GM19395 (cell line): Measurements from ENCODE around the gene EIF4E3.

ENCODE experiments used
- ATAC-seq: cut with Tn5 transposase; IDR thresholded peaks from one replicate; pipeline ENCODE4 v1.9.1; 2021; ENCODE audit warnings: mild to moderate bottlenecking, moderate library complexity; ENCODE audit not compliant: unreplicated experiment

EIF4E3 gene

DNA sequence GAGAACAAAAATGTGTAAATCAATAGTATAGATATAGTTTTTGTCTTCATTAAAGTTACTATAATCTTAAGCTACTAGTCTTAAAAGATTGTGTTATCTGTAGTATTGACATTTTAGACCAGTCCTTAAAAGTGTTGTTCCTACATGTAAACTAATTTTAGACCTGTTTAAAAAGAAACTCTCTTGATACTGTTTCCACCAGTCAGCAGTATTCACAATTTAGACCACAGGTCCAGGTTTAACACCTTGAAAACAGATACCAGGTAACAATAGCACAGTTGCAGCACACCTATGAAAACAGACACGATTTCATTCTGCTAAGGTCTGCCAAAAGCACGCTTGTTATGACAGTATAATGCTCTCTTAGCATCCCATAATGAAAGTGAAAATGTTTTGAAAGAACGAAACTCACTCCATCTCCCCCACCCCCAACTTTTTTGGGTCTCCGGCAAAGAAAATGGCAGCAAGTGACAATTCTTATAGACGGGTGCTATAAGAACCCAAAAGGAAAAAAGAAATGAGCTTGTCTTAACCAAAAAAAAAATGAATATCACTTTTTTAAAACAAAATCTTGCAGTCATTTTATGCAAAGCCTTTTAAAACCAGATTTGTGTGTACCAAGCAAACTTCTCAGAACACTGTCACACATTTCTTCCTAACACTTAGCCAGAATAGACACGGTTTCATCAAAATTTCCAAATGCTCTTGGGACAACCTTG lies 1.6 kb downstream of the EIF4E3 start:
- peak; percentile 61 for ATAC-seq

- no peak for ATAC-seq
These were observed 2.5 kb downstream of the EIF4E3 start for GRCh38 chr3:71722693-71723092.

GRCh38 chr3:71721651-71722157 lies 3.5 kb downstream of the EIF4E3 start:
- no peak for ATAC-seq

- ATAC-seq, result no peak
These were observed 4.2 kb downstream of the EIF4E3 start for GRCh38 chr3:71721002-71721401.

DNA sequence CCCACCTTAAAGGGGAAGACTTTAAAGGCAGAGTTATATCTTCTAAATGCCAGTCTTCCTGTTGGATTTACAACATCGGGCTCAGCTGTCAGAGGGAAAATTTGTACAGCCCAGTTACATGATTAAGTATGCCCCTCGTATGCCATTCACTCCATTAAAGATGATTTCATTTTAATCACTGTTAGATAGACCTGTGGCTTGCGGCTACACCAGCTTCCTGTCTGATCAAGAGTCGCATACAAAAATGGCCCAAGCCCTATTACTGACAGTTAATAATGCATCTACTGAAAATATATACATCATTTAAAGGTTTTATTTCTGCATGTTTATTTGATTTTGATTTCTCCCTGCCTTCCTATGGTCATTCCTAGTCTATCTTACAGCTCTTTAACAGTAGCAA lies 7.1 kb downstream of the EIF4E3 start:
- no peak for ATAC-seq

DNA sequence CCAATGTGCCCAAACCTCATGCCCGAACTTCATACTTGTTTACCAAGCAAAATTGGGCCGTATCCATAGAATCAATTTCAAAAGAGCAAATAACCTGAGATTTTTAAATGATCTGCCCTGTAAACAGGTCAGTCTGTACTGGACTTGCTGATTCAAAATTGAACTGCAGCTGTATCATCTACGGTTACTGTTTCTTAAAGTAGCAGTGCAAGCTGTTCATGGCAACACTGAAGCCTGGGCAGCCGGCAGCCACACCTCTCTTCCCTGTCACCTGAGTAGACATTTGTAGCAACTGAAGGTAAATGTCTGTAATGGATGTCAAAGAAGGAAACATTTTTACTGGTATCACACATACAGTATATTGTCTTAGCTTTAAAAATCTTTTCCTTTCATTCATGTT lies 10.6 kb downstream of the EIF4E3 start:
- ATAC-seq, result no peak

DNA sequence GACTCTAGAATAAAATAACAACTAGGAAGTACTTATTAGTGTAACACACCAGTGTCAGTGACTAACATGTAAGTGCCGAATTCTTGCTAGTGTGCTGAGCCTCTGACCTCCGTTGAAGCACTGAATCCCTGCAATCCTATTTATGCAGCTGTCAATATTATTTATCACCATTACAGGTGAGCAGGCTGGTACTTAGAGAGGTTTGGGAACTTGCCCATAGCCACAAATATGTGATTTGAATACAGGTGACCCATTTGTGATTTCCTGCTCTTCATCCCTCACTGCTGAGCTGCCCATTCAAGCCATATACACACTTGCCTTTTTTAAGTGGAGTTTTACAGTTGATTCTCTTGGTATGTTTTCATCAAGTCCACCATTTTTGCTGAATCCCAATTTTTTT lies 12.2 kb downstream of the EIF4E3 start:
- no peak for ATAC-seq

GRCh38 chr3:71710906-71711494 lies 14.2 kb downstream of the EIF4E3 start:
- peak; percentile 94 for ATAC-seq

GRCh38 chr3:71709908-71710511 lies 15.2 kb downstream of the EIF4E3 start:
- ATAC-seq, result no peak

- ATAC-seq, result no peak
These were observed 16.6 kb downstream of the EIF4E3 start for GRCh38 chr3:71708476-71709105.

DNA sequence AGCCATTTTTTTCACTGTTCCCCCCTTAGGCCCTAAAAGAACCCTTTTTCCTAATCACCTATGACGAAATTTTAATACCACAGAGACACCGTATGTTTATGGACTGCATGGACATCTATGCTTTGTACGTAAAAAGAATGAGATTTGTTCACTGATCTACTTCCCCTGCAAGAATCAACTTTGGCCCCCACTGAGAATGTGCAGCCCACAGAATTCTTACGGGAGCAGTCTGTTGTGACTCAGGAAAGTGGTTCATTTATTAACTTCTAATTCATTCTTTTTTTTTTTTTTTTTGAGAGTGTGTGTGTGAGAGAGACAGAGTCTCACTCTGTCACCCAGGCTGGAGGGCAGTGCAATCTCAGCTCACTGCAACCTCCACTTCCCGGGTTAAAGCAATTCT lies 17.6 kb downstream of the EIF4E3 start:
- no peak for ATAC-seq

GRCh38 chr3:71705681-71706080 lies 19.5 kb downstream of the EIF4E3 start:
- no peak for ATAC-seq

DNA sequence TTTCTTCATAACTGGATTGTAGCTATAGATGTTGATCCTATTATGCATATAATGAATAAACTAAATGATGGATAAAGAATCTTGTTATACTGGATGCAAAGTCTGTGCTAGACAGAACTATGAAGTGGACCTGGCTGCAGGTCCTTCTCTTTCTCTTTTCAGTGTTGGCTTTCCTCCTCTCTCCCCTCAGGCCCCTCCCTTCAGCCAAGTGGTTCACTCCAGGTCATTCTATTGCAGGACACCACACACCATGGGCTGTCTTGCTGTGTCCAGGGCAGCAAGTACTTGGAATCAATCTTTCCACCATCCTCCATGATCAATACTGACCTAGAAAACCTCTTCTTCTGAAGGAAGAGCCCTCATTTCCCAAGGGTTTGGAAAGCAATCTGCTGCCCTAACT lies 20.3 kb downstream of the EIF4E3 start:
- ATAC-seq, result no peak

- no peak for ATAC-seq
These were observed 21.4 kb downstream of the EIF4E3 start for GRCh38 chr3:71703797-71704196.

DNA sequence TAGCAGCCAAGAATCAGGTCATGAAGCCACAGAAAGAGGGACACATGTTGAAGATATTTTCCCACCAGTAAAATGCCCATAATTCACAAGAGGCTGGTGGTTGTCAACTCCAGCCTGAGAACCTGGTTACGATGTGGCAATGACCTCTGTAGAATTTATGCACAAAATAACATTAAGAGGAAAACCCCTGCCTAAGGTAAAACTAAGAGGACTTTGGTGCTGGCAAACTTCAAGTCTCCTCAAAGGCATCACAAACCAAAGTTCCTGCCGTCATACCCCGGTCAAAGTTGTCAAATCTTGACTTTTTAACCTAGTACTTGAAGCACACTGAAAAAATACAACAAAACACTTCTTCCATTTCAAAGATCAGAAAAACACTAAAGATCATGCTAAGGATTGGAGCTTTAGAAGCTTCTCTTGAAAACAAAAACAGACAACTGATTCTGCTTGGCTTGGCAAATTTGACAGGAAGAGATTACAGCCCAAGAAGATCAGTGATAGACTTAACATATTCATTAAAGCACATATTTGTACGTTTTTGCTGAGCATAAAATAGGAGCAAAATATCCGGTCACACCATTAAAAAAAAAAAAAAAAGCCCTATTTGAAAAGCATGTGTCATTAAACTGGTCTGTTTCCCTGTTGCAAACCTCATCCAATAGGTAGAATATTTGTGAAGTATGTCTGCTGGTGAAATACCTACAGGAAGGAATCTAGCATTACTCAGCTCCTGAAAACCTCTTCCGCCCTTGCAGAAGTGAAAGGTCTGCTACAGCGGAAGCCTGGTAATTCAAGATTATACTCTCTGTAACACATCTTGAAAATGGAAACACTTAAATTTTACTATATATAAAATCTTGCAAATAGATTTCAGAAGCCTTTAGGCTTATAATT lies 22.8 kb downstream of the EIF4E3 start:
- peak; percentile 67 for ATAC-seq

DNA sequence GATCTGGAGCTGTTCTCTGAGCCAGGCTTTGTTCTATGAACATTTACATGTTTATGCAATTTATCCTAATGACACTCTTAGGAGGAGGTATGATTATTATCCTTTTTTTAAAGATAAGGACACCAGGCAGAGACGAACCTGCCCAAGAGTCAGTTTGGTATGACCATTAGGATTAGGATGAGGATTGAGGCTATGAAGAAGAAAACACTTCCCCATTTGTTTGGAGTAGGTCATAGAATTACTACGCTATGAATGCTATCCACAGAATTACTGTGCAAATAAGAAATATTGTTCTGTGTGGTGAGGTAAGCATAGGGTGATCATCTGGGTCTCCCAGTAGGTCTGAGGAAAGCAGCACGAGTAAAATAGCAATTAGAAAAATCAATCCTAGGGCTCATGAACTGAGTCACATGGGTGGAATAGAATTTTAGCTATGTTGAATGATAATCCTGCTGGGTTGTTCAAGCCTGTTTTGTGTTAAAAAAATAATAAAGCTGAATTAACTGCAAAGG lies 23.9 kb downstream of the EIF4E3 start:
- ATAC-seq, result no peak

GRCh38 chr3:71695000-71695482 lies 30.2 kb downstream of the EIF4E3 start:
- ATAC-seq, result no peak

GRCh38 chr3:71694358-71694999 lies 30.7 kb downstream of the EIF4E3 start:
- no peak for ATAC-seq

DNA sequence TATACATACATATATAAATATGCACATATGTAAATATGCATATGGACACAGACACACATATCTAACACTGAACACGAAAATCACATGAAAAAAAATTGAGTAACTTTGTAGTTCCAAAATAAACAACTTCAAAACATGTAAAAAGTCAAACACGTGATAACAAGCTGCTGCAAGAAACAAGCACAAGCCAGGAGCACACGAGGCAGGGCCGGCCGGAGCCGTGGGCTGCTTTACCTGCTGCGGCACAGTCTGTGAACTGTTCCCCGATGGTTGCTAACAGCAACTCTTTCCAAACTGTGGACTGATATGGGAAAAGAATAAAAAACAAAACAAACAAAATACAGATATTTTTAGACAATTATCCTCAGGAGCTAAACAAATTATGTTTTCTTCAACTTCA lies 31.6 kb downstream of the EIF4E3 start:
- no peak for ATAC-seq

- no peak for ATAC-seq
These were observed 33.1 kb downstream of the EIF4E3 start for GRCh38 chr3:71692139-71692538.
